ENCODE data around the gene CHI3L2.

DNA sequence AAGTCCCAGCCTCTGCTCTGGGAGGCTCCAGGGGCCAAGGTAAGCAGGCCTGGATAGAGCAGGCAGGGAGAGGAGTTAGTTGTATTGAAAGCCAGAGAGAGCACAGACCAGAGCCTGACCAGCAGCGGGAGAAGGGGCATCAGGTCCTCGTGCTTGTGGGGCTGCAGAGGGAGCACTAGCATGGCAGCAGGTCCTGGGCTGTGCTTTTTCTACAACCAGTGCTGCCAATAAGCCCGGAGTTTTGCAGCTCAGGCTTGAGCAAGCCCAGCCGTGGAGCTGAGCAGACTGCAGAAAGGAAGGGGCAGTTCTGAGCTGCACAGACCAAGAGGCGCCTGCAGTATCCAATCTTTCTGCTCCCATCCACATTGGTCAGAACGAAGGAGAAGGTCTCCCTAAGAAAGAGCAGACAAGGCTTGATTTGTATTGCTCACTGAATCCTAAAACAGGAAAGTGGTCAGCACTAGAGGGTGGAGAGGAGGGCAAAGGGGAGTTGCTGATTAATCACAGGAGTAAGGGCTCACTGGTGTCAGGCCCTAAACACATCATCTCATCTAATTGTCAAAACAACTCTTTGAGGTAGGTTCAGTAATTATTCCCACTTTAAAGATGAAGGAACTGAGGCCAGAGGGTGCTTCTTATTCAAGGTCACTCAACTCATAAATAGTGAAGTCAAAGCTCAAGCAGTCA, 29.8 kb upstream of the CHI3L2 start:
- no peak for TF ChIP-seq POLR2AphosphoS5 (IDR thresholded peaks at IDR 0.05; ENCODE audit: low read depth, low read length)
- no peak for TF ChIP-seq TAF1 (IDR thresholded peaks at IDR 0.05; ENCODE audit: borderline replicate concordance, insufficient read depth, low read length)
- TF ChIP-seq, protein P1, sequence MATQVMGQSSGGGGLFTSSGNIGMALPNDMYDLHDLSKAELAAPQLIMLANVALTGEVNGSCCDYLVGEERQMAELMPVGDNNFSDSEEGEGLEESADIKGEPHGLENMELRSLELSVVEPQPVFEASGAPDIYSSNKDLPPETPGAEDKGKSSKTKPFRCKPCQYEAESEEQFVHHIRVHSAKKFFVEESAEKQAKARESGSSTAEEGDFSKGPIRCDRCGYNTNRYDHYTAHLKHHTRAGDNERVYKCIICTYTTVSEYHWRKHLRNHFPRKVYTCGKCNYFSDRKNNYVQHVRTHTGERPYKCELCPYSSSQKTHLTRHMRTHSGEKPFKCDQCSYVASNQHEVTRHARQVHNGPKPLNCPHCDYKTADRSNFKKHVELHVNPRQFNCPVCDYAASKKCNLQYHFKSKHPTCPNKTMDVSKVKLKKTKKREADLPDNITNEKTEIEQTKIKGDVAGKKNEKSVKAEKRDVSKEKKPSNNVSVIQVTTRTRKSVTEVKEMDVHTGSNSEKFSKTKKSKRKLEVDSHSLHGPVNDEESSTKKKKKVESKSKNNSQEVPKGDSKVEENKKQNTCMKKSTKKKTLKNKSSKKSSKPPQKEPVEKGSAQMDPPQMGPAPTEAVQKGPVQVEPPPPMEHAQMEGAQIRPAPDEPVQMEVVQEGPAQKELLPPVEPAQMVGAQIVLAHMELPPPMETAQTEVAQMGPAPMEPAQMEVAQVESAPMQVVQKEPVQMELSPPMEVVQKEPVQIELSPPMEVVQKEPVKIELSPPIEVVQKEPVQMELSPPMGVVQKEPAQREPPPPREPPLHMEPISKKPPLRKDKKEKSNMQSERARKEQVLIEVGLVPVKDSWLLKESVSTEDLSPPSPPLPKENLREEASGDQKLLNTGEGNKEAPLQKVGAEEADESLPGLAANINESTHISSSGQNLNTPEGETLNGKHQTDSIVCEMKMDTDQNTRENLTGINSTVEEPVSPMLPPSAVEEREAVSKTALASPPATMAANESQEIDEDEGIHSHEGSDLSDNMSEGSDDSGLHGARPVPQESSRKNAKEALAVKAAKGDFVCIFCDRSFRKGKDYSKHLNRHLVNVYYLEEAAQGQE (IDR thresholded peaks at IDR 0.05; ENCODE audit: insufficient read depth in 1 of 2, low read depth in 2 of 2, low read length in 2 of 2), result no peak
